Activated naive CD4-positive, alpha-beta T cell treated with anti-CD3 and anti-CD28 coated beads, Interleukin-2, amount 10 ng/mL, durations not matched to agents 7 days and 5 days (primary cell): ENCODE results near the gene SAMM50.
"Not testable (repeated sequence)": the region's sequence is repeated elsewhere in the genome, so short reads cannot be mapped to it uniquely, and the experiment has no call there.

Experiments used
- CTCF ChIA-PET: fragments of 350-600 bp; sonication (Branson Sonifier 250); formaldehyde crosslinking; loops from one replicate; lab custom pipeline; 2021; ENCODE audit warnings: antibody characterized with exemption; lab: Charles Lee
- DNase-seq: peaks from one replicate; pipeline ENCODE4 v3.0.0-alpha.2; 2020
- H3K27ac Mint-ChIP-seq: one replicate; pipeline ENCODE4 v1.8.0; 2021; ENCODE audit warnings: mild to moderate bottlenecking, moderate library complexity, mixed read lengths
- H3K27me3 Mint-ChIP-seq: one replicate; pipeline ENCODE4 v1.8.0; 2021; ENCODE audit warnings: mild to moderate bottlenecking, mixed read lengths
- H3K36me3 Mint-ChIP-seq: one replicate; pipeline ENCODE4 v1.8.0; 2021; ENCODE audit warnings: mixed read lengths
- H3K4me1 Mint-ChIP-seq: one replicate; pipeline ENCODE4 v1.8.0; 2021; ENCODE audit warnings: mixed read lengths
- H3K4me3 Mint-ChIP-seq: one replicate; pipeline ENCODE4 v1.8.0; 2021; ENCODE audit warnings: mild to moderate bottlenecking, moderate library complexity, mixed read lengths
- H3K9me3 Mint-ChIP-seq: one replicate; pipeline ENCODE4 v1.8.0; 2021; ENCODE audit warnings: mixed read lengths

SAMM50 gene

GRCh38 chr22:44005524-44005923, 50.3 kb downstream of the SAMM50 start:
- Mint-ChIP-seq H3K4me3 (no peak overlapping the region), H3K4me1 (no peaks in the 10 kb centered on the region), H3K27ac (no peak overlapping the region), H3K27me3 (no peaks in the 10 kb centered on the region), H3K9me3 (no peaks in the 10 kb centered on the region), H3K36me3 (no peaks in the 10 kb centered on the region)
- no peak for DNase-seq
- CTCF ChIA-PET = interaction anchor here (1.0 kb wide), 1 partner anchor 12 kb away, joined by 4 read pairs; no protein-coding TSS in a partner anchor

GRCh38 chr22:44012162-44012561, 56.9 kb downstream of the SAMM50 start:
- Mint-ChIP-seq H3K9me3 (no peaks in the 10 kb centered on the region), H3K27ac (no peak overlapping the region), H3K4me1 (no peaks in the 10 kb centered on the region), H3K27me3 (no peaks in the 10 kb centered on the region), H3K4me3 (no peak overlapping the region), H3K36me3 (no peaks in the 10 kb centered on the region)
- no peak for DNase-seq
- CTCF ChIA-PET = no interaction called here

- Mint-ChIP-seq H3K27ac (no peak overlapping the region), H3K36me3 (no peaks in the 10 kb centered on the region), H3K9me3 (no peaks in the 10 kb centered on the region), H3K4me3 (no peak overlapping the region), H3K27me3 (no peaks in the 10 kb centered on the region), H3K4me1 (no peaks in the 10 kb centered on the region)
- CTCF ChIA-PET = interaction anchor here (0.7 kb wide), 1 partner anchor 68 kb away, joined by 3 read pairs; no protein-coding TSS in a partner anchor
- no peak for DNase-seq
Measured at GRCh38 chr22:44012591-44012990, 57.3 kb downstream of the SAMM50 start.

- no peak overlapping the region for H3K27ac Mint-ChIP-seq
- H3K4me3 Mint-ChIP-seq = no peak overlapping the region
- H3K36me3 Mint-ChIP-seq = no peaks in the 10 kb centered on the region
- no peaks in the 10 kb centered on the region for H3K27me3 Mint-ChIP-seq
- DNase-seq = no peak
- CTCF ChIA-PET = interaction anchor here (1.4 kb wide), 1 partner anchor 20 kb away, joined by 5 read pairs; no protein-coding TSS in a partner anchor
- H3K4me1 Mint-ChIP-seq = no peaks in the 10 kb centered on the region
- H3K9me3 Mint-ChIP-seq = no peaks in the 10 kb centered on the region
Measured at GRCh38 chr22:44014241-44014640, 59.0 kb downstream of the SAMM50 start.

- H3K27me3 Mint-ChIP-seq, H3K4me3 Mint-ChIP-seq, H3K27ac Mint-ChIP-seq, H3K4me1 Mint-ChIP-seq, CTCF ChIA-PET, H3K9me3 Mint-ChIP-seq, DNase-seq, H3K36me3 Mint-ChIP-seq: not testable (repeated sequence)
Measured at GRCh38 chr22:44016586-44016985, 61.3 kb downstream of the SAMM50 start.

- CTCF ChIA-PET = interaction anchor here (1.5 kb wide), 1 partner anchor 25 kb away, joined by 5 read pairs; no protein-coding TSS in a partner anchor
- Mint-ChIP-seq H3K9me3 (no peaks in the 10 kb centered on the region), H3K4me3 (no peak overlapping the region), H3K36me3 (no peaks in the 10 kb centered on the region), H3K27ac (no peak overlapping the region), H3K27me3 (peaks cover 5% of the 10 kb centered on the region), H3K4me1 (peaks cover 1% of the 10 kb centered on the region)
- no peak for DNase-seq
Measured at GRCh38 chr22:44018594-44018993, 63.4 kb downstream of the SAMM50 start.

GRCh38 chr22:44019416-44019815, 64.2 kb downstream of the SAMM50 start:
- H3K4me1 Mint-ChIP-seq = peaks cover 4% of the 10 kb centered on the region
- no peak for DNase-seq
- no peak overlapping the region for H3K4me3 Mint-ChIP-seq
- CTCF ChIA-PET = interaction anchor here (1.5 kb wide), 1 partner anchor 26 kb away, joined by 5 read pairs; no protein-coding TSS in a partner anchor
- H3K9me3 Mint-ChIP-seq = no peaks in the 10 kb centered on the region
- peaks cover 8% of the 10 kb centered on the region for H3K27me3 Mint-ChIP-seq
- H3K36me3 Mint-ChIP-seq = no peaks in the 10 kb centered on the region
- no peak overlapping the region for H3K27ac Mint-ChIP-seq

- Mint-ChIP-seq H3K36me3 (no peaks in the 10 kb centered on the region), H3K4me1 (peaks cover 5% of the 10 kb centered on the region), H3K9me3 (no peaks in the 10 kb centered on the region), H3K27me3 (peaks cover 12% of the 10 kb centered on the region), H3K4me3 (no peak overlapping the region), H3K27ac (no peak overlapping the region)
- DNase-seq = no peak
- CTCF ChIA-PET = interaction anchor here (1.5 kb wide), 1 partner anchor 27 kb away, joined by 5 read pairs; no protein-coding TSS in a partner anchor
Measured at GRCh38 chr22:44019846-44020245, 64.6 kb downstream of the SAMM50 start.

GRCh38 chr22:44020981-44021380, 65.7 kb downstream of the SAMM50 start:
- peaks cover 22% of the 10 kb centered on the region for H3K27me3 Mint-ChIP-seq
- no peak overlapping the region for H3K27ac Mint-ChIP-seq
- H3K4me1 Mint-ChIP-seq = peaks cover 14% of the 10 kb centered on the region
- CTCF ChIA-PET = no interaction called here
- no peaks in the 10 kb centered on the region for H3K36me3 Mint-ChIP-seq
- H3K9me3 Mint-ChIP-seq = no peaks in the 10 kb centered on the region
- DNase-seq = no peak
- no peak overlapping the region for H3K4me3 Mint-ChIP-seq

- peaks cover 36% of the 10 kb centered on the region for H3K4me1 Mint-ChIP-seq
- H3K27me3 Mint-ChIP-seq = peaks cover 35% of the 10 kb centered on the region
- H3K4me3 Mint-ChIP-seq = peak overlapping the region; percentile 78
- peak; percentile 58 for DNase-seq
- CTCF ChIA-PET = interaction anchor here (0.8 to 1.3 kb wide), 2 partner anchors 30 to 60 kb away, joined by 3 to 4 read pairs; no protein-coding TSS in a partner anchor
- H3K27ac Mint-ChIP-seq = peak overlapping the region; percentile 78
- H3K9me3 Mint-ChIP-seq = no peaks in the 10 kb centered on the region
- H3K36me3 Mint-ChIP-seq = no peaks in the 10 kb centered on the region
Measured at GRCh38 chr22:44023404-44024287, 68.4 kb downstream of the SAMM50 start.

GRCh38 chr22:44024288-44024921, 69.2 kb downstream of the SAMM50 start, which contains the start of gene PARVB:
PARVB (plus strand) TSS chr22:44024302; CDS start chr22:44024340, 38 bp downstream.
- peaks cover 35% of the 10 kb centered on the region for H3K27me3 Mint-ChIP-seq
- H3K9me3 Mint-ChIP-seq = no peaks in the 10 kb centered on the region
- H3K27ac Mint-ChIP-seq = peak within 1 kb of the TSS; percentile 81
- H3K4me1 Mint-ChIP-seq = peaks cover 36% of the 10 kb centered on the region
- DNase-seq = peak; percentile 50
- CTCF ChIA-PET = interaction anchor here (1.3 kb wide), 1 partner anchor 31 kb away, joined by 3 read pairs; no protein-coding TSS in a partner anchor
- peak within 1 kb of the TSS; percentile 78 for H3K4me3 Mint-ChIP-seq
- H3K36me3 Mint-ChIP-seq = no peaks in the 10 kb centered on the region

GRCh38 chr22:44025171-44026065, 70.2 kb downstream of the SAMM50 start:
- peak overlapping the region; percentile 76 for H3K4me3 Mint-ChIP-seq

GRCh38 chr22:44026066-44026629, 70.9 kb downstream of the SAMM50 start:
- DNase-seq = no peak
- Mint-ChIP-seq H3K36me3 (no peaks in the 10 kb centered on the region), H3K9me3 (no peaks in the 10 kb centered on the region), H3K27me3 (peaks cover 35% of the 10 kb centered on the region), H3K27ac (peak overlapping the region; percentile 85), H3K4me1 (peaks cover 42% of the 10 kb centered on the region), H3K4me3 (peak overlapping the region; percentile 76)
- CTCF ChIA-PET = interaction anchor here (2.7 kb wide), 1 partner anchor 33 kb away, joined by 14 read pairs; no protein-coding TSS in a partner anchor

More at GRCh38 chr22:44025171-44026065, 70.2 kb downstream of the SAMM50 start:
- DNase-seq = no peak
- Mint-ChIP-seq H3K4me1 (peaks cover 36% of the 10 kb centered on the region), H3K9me3 (no peaks in the 10 kb centered on the region), H3K27ac (peak overlapping the region; percentile 43), H3K27me3 (peaks cover 35% of the 10 kb centered on the region), H3K36me3 (no peaks in the 10 kb centered on the region)
- CTCF ChIA-PET = interaction anchor here (1.3 kb wide), 1 partner anchor 32 kb away, joined by 3 read pairs; no protein-coding TSS in a partner anchor
